Head of caudate nucleus (tissue), 42 donors: ENCODE data around the gene C19orf81.

Experiments
- DNase-seq, 42 donors: peaks; one replicate each; pipeline versions ENCODE4 v3.0.0 to v3.0.0-alpha.2; 2020 to 2021; ENCODE audit warnings: mixed read lengths in 7 of 42
- intact Hi-C: fragments of 100-400 bp; cut with DNase I; formaldehyde crosslinking; loops from one replicate; pipeline ENCODE4 v1.15.0; 2022

Gene C19orf81

DNA sequence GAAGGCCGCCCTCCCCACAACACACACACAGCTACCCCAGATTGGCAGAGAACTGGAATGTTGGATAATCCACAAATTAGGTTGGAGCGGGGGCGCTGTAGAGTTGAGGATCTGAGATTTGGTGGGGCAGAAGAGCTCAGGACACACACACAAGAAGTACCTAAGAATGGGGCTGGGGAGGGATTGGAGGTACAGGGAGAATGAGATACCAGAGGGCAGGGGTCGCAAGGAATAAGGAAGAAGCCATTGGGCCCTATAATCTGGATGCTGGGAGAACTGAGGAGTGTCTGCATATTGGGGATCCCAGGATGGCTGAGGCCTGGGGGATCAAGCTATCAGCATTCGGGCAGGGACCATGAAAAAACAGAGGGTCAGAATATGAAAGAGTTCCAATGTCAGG is 21.1 kb upstream of the C19orf81 start:
- DNase-seq: no peak
- intact Hi-C loops: no loop called here

DNA sequence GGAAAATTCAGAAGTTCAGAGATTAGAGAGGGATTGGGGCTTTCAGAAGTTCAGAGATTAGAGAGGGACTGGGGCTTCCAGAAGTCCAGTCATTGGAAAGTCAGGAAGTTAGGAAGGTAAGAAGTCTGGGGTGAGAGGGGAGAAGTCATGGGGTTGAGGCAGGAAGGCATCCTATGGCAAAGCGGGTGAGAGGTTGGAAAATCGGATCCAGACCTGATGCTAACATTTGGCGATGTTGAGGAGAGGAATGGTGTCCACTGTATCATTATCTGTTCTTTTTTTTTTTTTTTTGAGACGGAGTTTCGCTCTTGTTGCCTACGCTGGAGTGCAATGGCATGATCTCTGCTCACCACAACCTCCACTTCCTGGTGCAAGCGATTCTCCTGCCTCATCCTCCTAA is 20.7 kb upstream of the C19orf81 start:
- no peak for DNase-seq
- intact Hi-C loops: no loop called here

DNA sequence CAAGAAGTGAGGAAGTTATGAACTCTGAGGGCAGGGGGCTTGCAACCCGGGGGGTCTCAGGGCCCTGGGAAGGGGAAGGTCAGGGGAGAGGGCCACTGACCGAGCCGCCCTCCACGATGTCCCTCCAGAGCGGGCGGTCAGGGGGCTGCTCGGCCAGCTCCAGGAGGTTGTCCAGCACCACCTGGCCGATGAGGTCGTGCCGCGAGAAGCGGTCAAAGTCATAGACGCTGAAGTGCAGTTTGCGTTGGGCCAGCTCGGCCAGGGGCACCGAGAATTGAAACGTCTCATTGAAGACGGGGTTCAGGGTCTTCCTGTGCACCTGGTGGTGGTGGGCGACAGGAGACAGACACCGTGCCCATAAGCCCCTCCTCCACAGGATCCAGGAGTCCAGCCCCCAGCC is 20.1 kb upstream of the C19orf81 start:
- intact Hi-C loops: no loop called here
- DNase-seq: no peak

DNA sequence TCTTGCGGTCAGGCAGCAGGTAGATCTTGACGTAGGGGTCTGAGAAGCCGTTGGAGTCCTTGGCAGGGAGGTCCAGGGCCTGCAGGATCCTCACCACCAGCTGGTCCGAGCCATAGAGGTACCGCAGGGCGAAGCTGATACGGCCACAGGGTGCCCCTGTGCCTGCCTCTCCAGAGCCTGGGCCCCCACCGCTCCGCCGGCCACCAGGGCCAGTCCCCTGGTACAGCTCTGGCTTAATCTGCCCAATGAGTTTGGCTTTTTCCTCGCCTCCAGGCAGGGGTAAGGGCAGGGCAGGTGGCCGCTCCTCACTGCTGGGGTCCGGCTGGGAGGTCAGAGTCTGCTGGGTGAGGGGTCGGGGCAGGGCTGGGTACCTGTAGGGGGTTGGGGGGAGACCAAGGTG is 19.4 kb upstream of the C19orf81 start:
- no peak for DNase-seq
- intact Hi-C loops: no loop called here

DNA sequence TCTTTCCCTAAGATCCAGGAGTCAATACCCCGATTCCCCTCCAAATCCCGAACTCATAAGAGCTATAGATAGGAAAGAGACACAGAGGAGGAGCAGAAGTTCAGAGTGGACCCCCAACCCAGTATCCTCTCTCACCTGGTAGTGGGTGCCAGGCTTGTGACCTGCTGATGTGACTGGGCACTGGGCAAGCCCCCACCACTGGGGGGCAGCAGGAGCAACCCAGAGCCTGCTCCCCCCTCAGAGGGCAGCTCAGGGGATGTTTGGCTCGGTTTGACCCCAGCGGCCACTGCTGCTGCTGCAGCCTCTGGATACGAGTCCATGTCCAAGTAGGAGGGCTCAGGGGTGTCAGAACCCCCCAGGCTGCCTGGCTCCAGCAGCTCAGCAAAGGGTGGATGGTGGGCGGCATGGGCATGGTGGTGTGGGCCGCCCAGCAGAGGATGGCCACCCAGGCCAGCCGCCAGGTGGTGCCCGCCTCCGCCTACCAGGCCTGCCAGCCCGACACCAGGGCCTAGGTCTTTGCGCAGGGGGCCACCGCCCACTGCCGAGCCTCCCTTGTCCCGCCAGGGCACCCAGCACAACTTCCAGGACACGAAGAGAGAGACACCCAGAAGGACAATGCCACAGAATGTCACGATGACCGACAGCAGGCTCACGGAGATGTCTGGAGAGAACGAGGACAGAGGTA is 17.0 kb upstream of the C19orf81 start:
- DNase-seq: no peak
- intact Hi-C loops: no loop called here

DNA sequence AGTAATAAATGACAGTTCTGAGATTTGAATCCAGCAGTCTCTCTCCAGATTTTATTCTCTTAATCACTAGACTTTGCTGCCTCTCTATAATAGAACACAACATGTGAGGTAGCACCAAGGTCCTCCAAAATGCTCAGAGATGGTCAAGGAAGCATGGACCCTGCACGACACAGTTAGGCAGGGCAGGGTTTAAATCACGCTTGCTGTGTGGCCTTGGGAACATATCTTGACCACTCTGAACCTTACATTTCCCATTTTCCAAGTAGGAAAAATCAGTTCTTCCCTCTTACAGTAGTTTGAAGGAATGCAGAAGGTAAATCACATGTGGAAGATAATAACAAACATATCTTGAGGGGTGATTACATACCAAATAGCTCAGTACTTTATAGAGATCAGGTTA is 15.9 kb upstream of the C19orf81 start:
- no peak for DNase-seq
- intact Hi-C loops: no loop called here

DNA sequence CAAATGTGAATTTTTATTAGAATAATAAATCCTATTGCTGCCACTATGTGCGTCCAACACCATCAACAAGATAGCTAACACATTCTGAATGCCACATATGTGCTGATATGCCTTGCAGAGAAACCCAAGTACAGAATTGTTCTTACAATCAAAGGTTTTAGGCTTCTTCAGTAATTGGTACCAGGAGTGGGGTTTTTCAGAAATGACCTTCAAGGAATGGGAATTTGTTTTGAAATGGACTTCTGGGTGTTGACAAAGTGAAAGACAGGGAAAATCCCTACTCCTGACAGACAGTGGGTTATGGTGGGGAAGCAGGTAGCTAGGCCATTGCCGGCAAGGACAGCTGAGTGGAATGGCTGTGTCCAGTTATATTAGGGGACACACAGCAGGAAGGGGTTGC is 15.3 kb upstream of the C19orf81 start:
- intact Hi-C loops: no loop called here
- no peak for DNase-seq

DNA sequence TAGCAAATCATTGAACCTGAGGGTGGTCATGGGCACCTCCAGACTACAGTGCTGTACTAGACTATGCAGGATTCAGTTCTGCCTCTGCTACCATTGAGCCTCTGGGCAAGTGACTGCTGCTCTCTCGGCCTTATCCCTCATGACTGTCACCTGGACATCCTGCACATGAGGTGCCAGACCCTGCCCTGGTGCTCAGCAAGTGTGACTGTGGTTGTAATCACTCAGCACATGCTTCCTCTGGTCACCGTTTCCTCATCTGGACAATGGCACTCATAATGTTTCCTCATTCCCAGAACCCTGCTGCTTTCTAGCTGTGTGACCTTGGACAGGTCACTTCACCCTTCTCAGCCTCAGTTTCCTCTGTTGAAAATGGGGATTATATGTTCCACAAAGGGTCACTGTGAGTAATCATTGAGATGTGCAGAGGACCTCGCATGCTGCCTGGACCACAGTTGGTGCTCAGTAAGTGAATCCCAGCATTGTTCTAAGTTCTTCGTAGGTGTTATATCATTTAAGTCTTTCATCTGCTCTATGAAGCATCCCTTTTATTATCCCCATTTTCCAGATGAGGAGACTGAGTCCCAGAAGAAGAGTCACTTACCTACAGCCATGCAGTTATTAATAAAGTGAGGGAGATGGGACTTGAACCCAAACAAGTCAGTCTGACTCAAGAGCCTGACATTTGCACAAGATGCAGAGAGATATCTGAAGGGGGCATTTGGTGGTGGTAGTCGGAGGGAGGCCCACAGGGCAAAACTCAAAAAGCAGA is 12.7 kb upstream of the C19orf81 start:
- intact Hi-C loops: no loop called here
- DNase-seq: no peak

DNA sequence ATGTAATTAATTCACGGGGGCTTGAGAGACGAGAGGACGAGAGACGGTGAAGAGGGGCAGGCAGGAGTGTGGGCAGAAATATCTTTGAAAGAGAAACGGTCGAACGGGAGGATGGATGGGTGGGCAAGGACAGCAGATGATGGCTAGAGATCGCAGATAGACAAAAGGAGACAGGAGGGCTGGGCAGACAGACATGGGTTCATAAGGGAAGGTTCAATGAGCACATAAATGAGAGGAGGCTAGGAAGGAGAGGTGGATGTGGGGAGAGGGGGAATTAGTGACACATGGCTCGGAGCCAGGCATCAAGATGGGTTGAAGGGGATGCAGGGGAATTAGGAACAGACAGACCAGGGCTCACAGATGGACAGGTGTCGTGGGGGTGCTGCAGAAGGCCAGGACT is 10.6 kb upstream of the C19orf81 start:
- intact Hi-C loops: no loop called here

DNA sequence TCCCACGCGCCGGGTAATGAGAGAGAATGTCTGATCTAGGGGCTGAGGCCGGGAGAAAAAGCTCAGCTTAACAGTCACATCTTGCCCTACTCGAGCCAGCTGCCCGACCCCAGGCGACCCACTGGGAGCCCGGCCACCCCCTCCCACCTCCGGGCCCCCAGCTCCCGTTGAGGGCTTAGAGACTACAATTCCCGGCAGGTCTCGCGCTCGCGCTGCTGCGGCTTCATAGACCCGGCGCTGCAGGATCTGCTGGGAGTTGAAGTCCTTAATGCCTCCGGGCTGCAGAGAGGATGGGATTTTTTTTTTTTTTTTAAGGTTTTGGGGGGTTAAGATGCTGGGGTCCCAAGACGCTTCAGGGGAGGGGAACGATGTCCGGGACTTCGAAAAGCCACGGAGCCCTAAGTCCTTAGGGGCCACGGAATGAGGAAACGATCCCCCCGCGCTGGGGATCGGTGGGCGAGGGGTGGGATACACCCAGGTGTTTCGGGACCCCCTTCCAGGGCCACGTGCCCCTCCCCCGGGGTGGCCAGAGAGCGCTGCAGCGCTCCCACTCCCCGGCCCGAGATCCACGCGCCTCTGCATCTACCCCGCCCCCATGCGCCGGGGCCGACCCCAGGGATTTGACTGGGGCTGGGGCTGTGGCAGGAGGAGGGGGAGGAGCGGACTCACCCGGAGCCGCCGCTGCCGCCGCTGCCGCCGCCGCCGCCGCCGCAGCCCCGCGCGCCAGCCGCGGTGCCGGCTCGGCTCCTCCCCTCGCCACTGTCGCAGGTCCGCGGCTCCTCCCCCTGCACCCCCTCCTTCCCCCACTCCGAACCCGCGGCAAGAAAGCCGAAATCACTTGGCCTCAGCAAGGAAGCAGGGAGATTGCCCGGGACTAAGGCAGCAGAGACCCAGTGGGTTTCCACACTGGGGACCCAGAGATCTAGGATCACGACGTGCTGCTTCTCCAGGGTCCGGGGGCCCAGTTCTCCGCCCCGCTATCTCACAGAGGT is 9.8 kb upstream of the C19orf81 start, which contains the start of gene SYT3:
Gene SYT3 (minus strand): TSS at position 761 of the 992 bp plus-strand sequence. CDS start 2,470 bp downstream, outside the sequence.
- DNase-seq: peak; percentile 71 to 95 (median 87)

More for the DNA sequence above, 10.6 kb upstream of the C19orf81 start:
- peak in 3 of 42 donors; percentile 5 to 28 (median 6) for DNase-seq

DNA sequence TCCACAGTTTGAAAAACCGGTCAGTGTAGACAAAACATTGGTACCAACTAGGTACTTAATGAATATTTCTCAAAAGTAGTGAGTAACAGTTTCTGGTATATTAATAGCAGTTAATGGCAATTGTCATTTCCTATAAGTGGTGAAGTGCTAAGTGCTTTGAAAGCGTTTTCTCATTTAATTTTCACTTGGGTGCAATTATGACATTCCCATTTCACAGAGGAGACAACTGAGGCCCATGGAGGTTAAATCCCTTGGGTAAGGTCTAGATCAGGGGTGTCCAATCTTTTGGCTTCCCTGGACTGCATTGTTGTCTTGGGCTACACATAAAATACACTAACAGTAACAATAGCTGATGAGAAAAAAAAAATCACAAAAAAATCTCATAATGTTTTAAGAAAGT is 8.9 kb upstream of the C19orf81 start:
- intact Hi-C loops: no loop called here
- no peak for DNase-seq

More for the DNA sequence above, 9.8 kb upstream of the C19orf81 start, which contains the start of gene SYT3:
- intact Hi-C loops: no loop called here

DNA sequence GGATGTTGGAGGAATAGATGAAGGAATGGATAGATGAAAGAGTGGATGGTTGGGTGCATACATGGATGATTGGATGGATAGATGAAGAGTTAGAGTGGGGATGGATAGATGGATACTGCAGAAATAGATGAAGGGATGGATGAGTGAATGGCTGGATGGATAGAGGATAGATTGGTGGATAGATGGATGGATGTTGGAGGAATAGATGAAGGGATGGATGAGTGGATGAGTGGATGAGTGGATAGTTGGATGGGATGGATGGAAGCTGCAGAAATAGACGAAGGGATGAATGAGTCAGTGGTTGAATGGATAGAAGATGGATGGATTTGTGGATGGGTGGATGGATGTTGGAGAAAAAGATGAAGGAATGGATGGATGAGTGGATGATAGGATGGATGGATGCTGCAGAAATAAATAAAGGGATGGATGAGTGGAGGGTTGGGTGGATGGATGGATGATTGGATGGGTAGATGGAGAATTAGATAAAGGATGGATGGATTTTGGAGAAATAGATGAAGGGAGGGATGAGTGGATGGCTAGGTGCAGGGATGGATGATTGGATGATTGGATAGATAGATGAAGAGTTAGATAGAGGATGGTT is 4.8 kb upstream of the C19orf81 start:
- intact Hi-C loops: no loop called here
- no peak for DNase-seq

DNA sequence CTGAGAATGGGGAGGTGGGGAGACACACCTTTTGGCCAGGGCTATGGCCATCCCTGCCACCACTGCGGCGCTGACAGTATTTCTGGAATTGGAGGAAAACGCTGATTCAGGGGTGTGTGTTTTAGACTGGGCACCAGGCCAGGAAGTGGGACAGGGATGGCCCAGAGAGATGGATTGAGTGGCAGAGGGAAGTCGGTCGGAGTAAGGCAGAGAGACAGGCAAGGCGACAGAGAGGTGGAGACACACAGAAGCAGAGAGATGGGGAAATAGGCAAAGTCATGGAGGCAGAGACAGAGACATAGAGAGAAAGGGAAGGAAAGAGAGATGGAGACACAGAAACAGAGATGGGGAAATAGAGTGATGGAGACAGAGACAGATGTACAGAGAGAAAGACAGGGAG is 4.1 kb upstream of the C19orf81 start:
- intact Hi-C loops: no loop called here

DNA sequence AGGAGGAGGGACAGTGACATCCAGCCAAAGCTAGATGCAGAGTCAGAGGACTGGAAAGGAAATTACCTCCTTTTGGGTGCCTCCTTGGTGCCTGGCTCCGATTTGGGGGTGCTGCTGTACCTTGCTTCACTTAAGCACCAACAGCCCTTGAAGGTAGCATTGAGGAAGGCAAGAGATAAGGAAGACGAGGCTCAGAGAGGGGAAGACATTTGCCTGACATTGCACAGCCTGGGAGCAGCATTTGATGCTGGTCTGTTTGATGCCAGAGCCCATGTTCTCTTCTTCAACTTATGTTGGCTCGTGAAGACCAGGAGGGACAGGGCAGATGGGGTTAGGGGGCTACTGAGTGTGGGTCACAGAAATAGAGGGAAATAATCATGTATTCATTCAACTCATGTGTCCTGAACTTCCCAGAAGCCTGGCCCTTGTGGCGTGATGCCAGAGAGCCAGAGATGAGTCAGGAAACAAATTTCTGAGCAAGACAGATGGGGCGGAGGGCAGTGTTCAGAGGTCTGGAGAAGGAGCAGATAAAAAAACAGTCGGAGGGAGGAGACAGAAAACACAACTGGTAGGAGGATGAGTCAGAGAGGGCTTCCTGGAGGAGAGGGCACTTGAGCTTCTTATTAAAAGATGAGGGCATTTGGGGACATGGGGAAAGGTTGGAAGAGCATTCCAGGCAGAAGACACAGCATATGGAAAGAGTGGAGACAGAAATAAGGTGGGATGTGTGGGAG is 3.0 kb upstream of the C19orf81 start:
- intact Hi-C loops: no loop called here
- DNase-seq: no peak

More for the DNA sequence above, 4.1 kb upstream of the C19orf81 start:
- DNase-seq: no peak

DNA sequence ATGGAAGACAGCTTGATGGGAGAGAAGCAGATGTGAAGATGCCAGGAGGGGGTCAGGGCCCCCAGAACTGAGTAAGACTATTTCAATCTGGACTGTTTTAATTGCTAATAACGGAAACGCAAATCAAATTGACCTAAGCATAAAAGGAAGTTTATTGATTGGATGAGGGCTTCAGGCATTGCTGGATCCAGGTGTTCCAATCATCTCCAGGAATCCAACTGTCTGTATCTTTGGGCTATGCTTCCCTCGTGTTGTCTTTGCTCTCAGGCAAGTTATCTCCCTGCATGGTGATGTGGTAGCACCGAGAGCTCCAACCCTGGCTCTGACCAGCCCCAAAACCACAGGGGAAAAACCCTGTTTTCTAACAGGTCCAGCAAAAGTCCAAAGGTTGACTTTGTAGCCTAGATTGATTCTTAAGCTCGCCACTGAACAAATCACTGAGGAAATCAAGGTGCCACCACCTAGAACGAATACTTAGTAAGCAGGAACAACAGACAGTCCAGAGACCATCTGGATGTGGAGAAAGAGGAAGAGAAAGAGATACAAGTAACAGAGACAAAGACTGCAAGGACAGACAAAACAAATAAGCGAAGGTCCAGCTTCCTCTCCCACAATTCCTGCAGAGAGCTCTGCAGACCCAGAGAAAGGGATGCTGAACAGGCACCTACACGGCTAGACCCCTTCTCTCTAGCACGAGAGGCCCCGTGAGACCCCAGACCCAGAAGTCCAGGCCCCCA is 1.2 kb upstream of the C19orf81 start:
- DNase-seq: no peak
- intact Hi-C loops: no loop called here

DNA sequence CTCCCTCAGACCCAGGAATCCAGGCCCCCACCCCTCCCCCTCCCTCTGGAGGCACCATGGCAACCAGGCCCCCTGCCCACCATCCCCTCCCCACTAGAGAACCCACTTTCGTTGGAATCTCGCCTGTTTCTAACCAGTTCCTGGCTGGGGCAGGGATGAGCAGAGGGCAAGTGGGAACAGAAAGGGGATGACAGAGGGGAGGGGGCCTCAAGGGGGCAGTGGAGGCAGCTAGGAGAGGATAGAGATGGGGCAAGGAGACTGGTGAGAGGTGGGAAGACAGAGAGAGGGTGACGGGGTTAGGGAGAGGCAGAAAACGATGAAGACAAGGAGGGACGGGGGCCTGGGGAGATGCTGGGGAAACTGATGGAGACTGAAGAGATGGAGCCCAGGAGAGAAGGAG is 586 bp upstream of the C19orf81 start:
- intact Hi-C loops: no loop called here
- DNase-seq: no peak

DNA sequence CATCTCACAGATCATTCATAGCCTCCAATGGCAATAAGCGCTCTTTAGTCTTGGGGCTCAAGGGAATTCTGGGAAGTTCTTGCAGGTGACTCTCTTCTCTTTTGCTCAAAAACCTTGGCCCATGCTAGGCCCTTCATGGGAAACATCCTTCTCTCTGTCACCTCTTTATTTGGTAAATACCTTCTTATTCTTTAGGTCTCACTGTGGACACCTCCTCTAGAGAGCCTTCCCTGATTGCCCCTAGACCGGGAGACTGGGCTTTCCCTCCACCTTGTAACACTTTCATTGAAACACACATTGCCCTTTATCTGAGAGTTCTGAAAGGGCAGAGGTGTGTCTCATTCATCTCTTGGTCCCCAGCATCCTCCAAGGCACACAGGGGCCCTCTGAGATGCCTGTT is 1.9 kb downstream of the C19orf81 start:
- DNase-seq: no peak
- intact Hi-C loops: no loop called here

DNA sequence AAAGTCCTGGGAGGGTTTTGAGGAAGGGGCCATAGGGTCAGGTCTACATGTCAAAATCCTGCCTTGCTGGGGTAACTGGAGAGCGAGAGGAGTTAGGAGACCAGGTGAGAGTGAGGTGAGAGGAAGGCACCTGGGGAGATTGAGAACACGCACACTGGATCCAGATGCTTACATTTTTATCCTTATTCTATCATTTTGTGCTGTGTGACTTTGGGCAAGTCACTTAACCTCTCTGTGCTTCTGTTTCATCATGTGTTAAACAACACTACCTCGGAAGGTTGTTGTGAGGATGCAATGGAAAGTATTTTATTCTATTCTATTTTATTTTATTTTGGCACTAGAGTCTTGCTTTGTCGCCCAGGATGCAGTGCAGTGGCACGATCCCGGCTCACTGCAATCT is 3.5 kb downstream of the C19orf81 start:
- intact Hi-C loops: no loop called here
- no peak for DNase-seq
